HL-60 (cell line): ENCODE results near the gene GGTA1.

Source experiments
- DNase-seq, 2 experiments: peaks; one replicate each; pipeline ENCODE4 v3.0.0-alpha.2; 2010 to 2020; ENCODE audit warnings: low read depth in 1 of 2, low spot score in 1 of 2
- H3K27ac ChIP-seq: fragments of 250-450 bp; sonication (Bioruptor Pico); replicated peaks from 2 replicates; pipeline ENCODE4 v1.5.1; 2020; ENCODE audit warnings: mild to moderate bottlenecking, moderate library complexity
- H3K27me3 ChIP-seq: fragments of 250-450 bp; sonication (Bioruptor Pico); 2 replicates; pipeline ENCODE4 v1.5.1; 2021; ENCODE audit warnings: mild to moderate bottlenecking, moderate library complexity; ENCODE audit not compliant: insufficient read depth, poor library complexity, severe bottlenecking
- H3K4me3 ChIP-seq: replicated peaks from 2 replicates; pipeline ENCODE4 v1.5.1; 2011; ENCODE audit warnings: mild to moderate bottlenecking, control low read depth, low read length; ENCODE audit not compliant: insufficient read depth
- CTCF ChIP-seq: IDR thresholded peaks from one replicate; pipeline ENCODE4 v1.5.1; 2011; ENCODE audit warnings: low read length, control low read depth, inconsistent platforms; ENCODE audit not compliant: insufficient read depth
- GABPA ChIP-seq: IDR thresholded peaks from 2 replicates; pipeline ENCODE4 v1.6.1; 2012; ENCODE audit warnings: low read depth
- POLR2AphosphoS5 ChIP-seq: IDR thresholded peaks from 2 replicates; pipeline ENCODE4 v1.6.1; 2012; ENCODE audit warnings: low read depth
- REST ChIP-seq: IDR thresholded peaks from 2 replicates; pipeline ENCODE4 v1.6.1; 2012; ENCODE audit warnings: low read depth; ENCODE audit not compliant: insufficient replicate concordance
- SPI1 ChIP-seq: IDR thresholded peaks from 2 replicates; pipeline ENCODE4 v1.6.1; 2012; ENCODE audit warnings: low read depth, mild to moderate bottlenecking, borderline replicate concordance
- long read RNA-seq: library from polyadenylated mRNA; unstranded; transcript quantifications from one replicate; pipeline ENCODE4 v2.0.0, GENCODE V29; 2020

GGTA1 gene
- long read RNA-seq, partial matches to known transcripts, result 0 of 1 reads
- long read RNA-seq, other reads (novel, unspliced or antisense), result 1 of 1 reads

- TF ChIP-seq CTCF (no peak), REST (no peak), POLR2AphosphoS5 (no peak), SPI1 (no peak), GABPA (no peak)
- Histone ChIP-seq H3K4me3 (peak within 1 kb of the TSS; percentile 35), H3K27me3 (peaks cover 8% of the 10 kb centered on the region), H3K27ac (no peak within 1 kb of the TSS)
- DNase-seq, result peak in 1 of 2 experiments; percentile 24
These were observed at the start of gene GGTA1 for GRCh38 chr9:121499427-121500164. GGTA1 (minus strand) TSS chr9:121499844; CDS start chr9:121467922, 31,922 bp downstream.

- Histone ChIP-seq H3K4me3 (no peak overlapping the region), H3K27me3 (peaks cover 10% of the 10 kb centered on the region), H3K27ac (no peak overlapping the region)
- DNase-seq, result no peak
- TF ChIP-seq REST (no peak), GABPA (no peak), CTCF (no peak), POLR2AphosphoS5 (no peak), SPI1 (no peak)
These were observed 49.0 kb upstream of the GGTA1 start for GRCh38 chr9:121548666-121549065.

- DNase-seq, result peak; percentile 74 to 83
- no peak overlapping the region for H3K4me3 ChIP-seq
- H3K27ac ChIP-seq, result no peak overlapping the region
- H3K27me3 ChIP-seq, result peaks cover 10% of the 10 kb centered on the region
- TF ChIP-seq GABPA (no peak), REST (no peak), CTCF (peak; percentile 74), SPI1 (no peak), POLR2AphosphoS5 (no peak)
These were observed 46.3 kb upstream of the GGTA1 start for GRCh38 chr9:121545875-121546423.
